ENCODE results near the gene VWA2. TPM values are rescaled to one million over a fixed set of nuclear protein-coding genes. Genes with fewer than 3 reads are reported as not detected.

The VWA2 gene
- total RNA-seq, 2 experiments from 2014 or later, result not detected

DNA sequence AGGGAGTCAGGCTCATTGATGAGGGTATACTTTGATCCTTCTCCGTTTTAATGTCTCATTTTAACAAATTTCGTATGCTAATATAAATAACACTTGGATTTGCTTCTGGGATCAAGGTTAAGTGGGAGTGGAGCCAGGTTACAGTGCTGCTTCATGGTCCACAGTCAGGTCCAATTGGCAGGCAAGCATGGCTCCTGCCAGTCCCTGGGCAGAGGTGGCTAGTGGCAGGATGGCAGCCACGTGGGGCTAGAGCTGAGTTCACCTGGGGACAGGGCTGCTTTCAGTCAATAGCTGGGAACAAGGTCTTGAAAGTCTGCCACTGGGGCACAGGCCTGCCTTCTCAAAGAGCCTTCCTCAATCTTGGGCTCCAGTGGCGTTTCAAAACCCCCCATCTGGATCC is 16.0 kb upstream of the VWA2 start:
- ChIA-PET POLR2A (no interaction called here), CTCF (interaction anchor here (0.7 to 1.3 kb wide), 3 partner anchors 8 to 80 kb away, joined by 3 read pairs; no protein-coding TSS in a partner anchor)
- intact Hi-C loops (cut with DNase I, micrococcal nuclease), result no loop called here
- ATAC-seq (no peak), DNase-seq (no peak)
- Mint-ChIP-seq H3K36me3 (ENCODE audit: low read depth) (no peaks in the 10 kb centered on the region), H3K4me1 (no peaks in the 10 kb centered on the region), H3K4me3 (no peak overlapping the region), H3K27ac (no peak overlapping the region), H3K27me3 (peaks cover 25% of the 10 kb centered on the region), H3K9me3 (ENCODE audit: low read depth) (no peaks in the 10 kb centered on the region)

DNA sequence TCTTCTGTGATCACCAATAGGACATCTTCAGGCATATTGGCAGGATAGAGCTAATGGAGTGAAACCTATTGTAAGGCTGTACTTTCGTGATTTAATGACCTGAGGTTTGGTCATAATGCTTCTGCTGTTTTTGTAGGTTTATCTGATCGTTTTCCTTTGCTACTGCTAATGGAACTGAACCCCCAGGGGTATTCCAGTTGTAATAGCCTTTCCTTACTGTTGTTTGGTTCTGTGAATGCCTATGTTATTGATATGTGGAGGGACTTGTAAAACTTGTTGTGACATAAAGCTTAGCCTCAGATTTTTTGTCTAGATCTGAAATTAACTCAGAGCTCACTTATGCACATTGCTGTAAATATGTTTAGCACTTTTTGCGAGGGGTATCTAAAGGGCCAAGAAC is 10.9 kb upstream of the VWA2 start:
- no peaks in the 10 kb centered on the region for H3K4me1 Mint-ChIP-seq
- no peak for ATAC-seq
- intact Hi-C loops (cut with DNase I, micrococcal nuclease), result no loop called here

DNA sequence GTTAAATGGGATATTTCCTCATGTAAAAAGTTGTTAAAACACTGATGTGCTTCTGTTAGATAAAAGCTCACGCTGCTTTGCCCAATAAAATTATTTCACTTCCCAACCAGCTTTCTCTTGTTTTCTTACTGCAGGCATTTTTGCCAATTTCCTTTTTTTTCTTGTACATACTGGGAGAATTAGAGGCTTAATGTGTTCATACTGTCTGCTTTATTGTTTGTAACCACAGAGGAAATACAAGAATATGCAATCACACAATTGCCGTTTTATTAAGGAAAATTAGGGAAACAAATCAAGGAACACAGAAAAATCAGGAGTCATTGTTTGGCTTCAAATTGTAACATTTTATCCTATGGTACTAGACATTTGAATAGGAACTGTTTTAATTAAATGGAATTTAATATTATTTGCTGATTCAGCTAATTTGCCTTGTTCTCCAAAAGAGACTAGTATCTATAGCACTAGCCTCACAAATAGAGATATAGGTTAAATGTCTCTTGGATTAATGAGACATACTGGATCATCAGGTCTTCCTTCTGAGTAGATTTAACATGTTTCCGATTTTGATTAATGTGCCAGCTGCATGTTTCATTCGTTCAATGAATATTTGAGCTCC is 6.4 kb upstream of the VWA2 start:
- Mint-ChIP-seq H3K4me3 (no peak overlapping the region), H3K4me1 (peaks cover 11% of the 10 kb centered on the region), H3K27ac (no peak overlapping the region), H3K9me3 (ENCODE audit: low read depth) (no peaks in the 10 kb centered on the region), H3K27me3 (peaks cover 19% of the 10 kb centered on the region), H3K36me3 (ENCODE audit: low read depth) (no peaks in the 10 kb centered on the region)
- DNase-seq, result no peak
- POLR2A ChIA-PET, result no interaction called here
- ATAC-seq, result no peak
- intact Hi-C loops (cut with DNase I, micrococcal nuclease), result no loop called here
- CTCF ChIA-PET, result interaction anchor here (0.6 kb wide), 1 partner anchor 614 kb away, joined by 3 read pairs; no protein-coding TSS in a partner anchor

More for the DNA sequence above, 10.9 kb upstream of the VWA2 start:
- Mint-ChIP-seq H3K4me3 (no peak overlapping the region), H3K27me3 (peaks cover 25% of the 10 kb centered on the region), H3K36me3 (ENCODE audit: low read depth) (no peaks in the 10 kb centered on the region), H3K9me3 (ENCODE audit: low read depth) (no peaks in the 10 kb centered on the region), H3K27ac (no peak overlapping the region)
- DNase-seq, result no peak
- POLR2A ChIA-PET, result no interaction called here
- CTCF ChIA-PET, result no interaction called here

DNA sequence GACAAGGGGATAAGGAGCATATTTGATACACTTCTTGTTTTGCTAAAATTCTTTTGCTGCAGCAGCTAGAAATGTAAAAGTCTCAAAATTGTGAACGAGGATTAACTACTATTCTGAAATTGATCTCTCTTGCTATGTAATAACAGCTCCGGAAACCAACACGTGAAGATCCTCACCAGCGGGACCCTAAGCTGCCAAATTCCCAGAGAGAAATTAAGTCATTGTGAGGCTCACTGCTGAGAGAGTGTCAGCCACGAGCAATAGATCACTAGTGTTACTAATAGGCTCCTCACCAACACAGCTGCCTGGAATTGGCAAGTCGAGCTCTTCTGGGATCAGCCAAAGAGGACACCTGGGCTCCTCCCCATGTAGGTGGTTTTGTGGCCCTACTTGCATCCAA is 5.6 kb upstream of the VWA2 start:
- Mint-ChIP-seq H3K4me1 (peaks cover 11% of the 10 kb centered on the region), H3K27ac (no peak overlapping the region), H3K27me3 (peaks cover 22% of the 10 kb centered on the region), H3K9me3 (ENCODE audit: low read depth) (no peaks in the 10 kb centered on the region), H3K36me3 (ENCODE audit: low read depth) (no peaks in the 10 kb centered on the region), H3K4me3 (no peak overlapping the region)
- DNase-seq (no peak), ATAC-seq (no peak)
- ChIA-PET CTCF (no interaction called here), POLR2A (no interaction called here)
- intact Hi-C loops (cut with DNase I, micrococcal nuclease), result no loop called here

DNA sequence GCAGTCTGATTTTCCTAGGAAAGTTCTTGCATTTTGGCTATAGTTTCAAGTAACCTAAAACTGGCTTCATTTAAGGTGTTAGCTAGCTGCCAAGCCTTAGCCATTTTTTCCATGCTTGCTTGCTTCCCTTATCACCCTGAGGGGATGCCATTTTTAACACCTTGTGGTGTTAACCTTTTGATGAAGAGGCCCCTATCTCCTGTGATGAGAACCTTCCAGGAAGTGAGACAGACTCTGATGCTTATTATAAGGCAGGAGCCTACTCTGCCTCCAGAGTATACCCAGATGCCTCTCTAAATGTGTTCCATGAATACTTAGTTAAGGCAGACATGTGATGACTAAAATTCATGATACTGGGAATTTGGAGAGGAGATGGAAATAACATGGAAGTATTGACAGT is 4.9 kb upstream of the VWA2 start:
- POLR2A ChIA-PET, result no interaction called here
- H3K27ac Mint-ChIP-seq, result no peak overlapping the region

DNA sequence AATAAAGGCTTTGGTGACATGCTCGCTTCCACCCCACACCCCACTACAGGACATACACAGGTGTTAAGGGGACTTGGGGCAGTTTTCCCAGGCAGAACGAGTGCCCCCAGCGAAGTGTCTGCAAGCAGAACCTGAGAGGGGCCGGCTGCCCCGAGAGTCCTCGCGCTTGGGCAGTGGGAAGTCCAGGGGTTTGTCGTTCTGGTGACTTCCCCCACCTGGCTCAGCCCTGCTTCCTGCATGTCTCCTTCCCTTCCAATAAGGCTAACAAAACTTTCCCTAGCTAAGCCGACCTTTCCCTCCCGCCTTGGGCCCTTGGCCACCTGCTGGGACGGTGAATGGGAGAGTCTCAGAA is 916 bp downstream of the VWA2 start:
- H3K4me3 Mint-ChIP-seq, result no peak overlapping the region
- H3K27me3 Mint-ChIP-seq, result peaks cover 51% of the 10 kb centered on the region
- H3K4me1 Mint-ChIP-seq, result no peaks in the 10 kb centered on the region
- no peak overlapping the region for H3K27ac Mint-ChIP-seq
- DNase-seq (no peak), ATAC-seq (no peak)
- intact Hi-C loops (cut with DNase I, micrococcal nuclease), result loop anchor here in 1 of 2 experiments (2.0 kb wide), 1 partner anchor 441 kb away; no protein-coding TSS in a partner anchor
- no peaks in the 10 kb centered on the region for H3K9me3 Mint-ChIP-seq (ENCODE audit: low read depth)
- no peaks in the 10 kb centered on the region for H3K36me3 Mint-ChIP-seq (ENCODE audit: low read depth)
- ChIA-PET POLR2A (no interaction called here), CTCF (no interaction called here)

More for the DNA sequence above, 4.9 kb upstream of the VWA2 start:
- H3K27me3 Mint-ChIP-seq, result peaks cover 27% of the 10 kb centered on the region
- intact Hi-C loops (cut with DNase I, micrococcal nuclease), result no loop called here
- H3K36me3 Mint-ChIP-seq (ENCODE audit: low read depth), result no peaks in the 10 kb centered on the region
- H3K4me1 Mint-ChIP-seq, result peaks cover 11% of the 10 kb centered on the region
- ATAC-seq (peak; percentile 93), DNase-seq (peak; percentile 16)
- CTCF ChIA-PET, result no interaction called here
- no peak overlapping the region for H3K4me3 Mint-ChIP-seq
- H3K9me3 Mint-ChIP-seq (ENCODE audit: low read depth), result no peaks in the 10 kb centered on the region

DNA sequence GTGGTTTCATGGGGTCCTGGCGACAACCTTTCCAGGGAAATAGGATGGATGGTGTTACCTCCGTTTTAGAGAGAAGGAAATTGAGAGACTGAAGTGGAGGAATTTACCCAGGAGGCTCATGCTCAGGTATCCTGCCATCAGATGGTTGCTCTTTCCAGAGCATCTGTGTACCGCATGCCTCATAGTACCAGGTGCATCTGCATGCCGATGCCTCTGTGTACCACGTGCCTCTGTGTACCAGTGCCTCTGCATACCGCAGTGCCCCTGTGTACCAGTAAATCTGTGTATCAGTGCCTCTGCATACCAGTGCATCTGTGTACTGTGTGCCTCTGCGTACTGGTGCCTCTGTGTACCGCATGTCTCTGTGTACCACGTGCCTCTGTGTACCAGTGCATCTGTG is 3.2 kb downstream of the VWA2 start:
- ChIA-PET POLR2A (no interaction called here), CTCF (interaction anchor here (0.6 kb wide), 1 partner anchor 467 kb away, joined by 5 read pairs; no protein-coding TSS in a partner anchor)
- Mint-ChIP-seq H3K4me1 (no peaks in the 10 kb centered on the region), H3K27ac (no peak overlapping the region), H3K36me3 (ENCODE audit: low read depth) (no peaks in the 10 kb centered on the region), H3K27me3 (peaks cover 49% of the 10 kb centered on the region), H3K4me3 (no peak overlapping the region), H3K9me3 (ENCODE audit: low read depth) (no peaks in the 10 kb centered on the region)
- ATAC-seq (no peak), DNase-seq (no peak)
- intact Hi-C loops (cut with DNase I, micrococcal nuclease), result no loop called here

DNA sequence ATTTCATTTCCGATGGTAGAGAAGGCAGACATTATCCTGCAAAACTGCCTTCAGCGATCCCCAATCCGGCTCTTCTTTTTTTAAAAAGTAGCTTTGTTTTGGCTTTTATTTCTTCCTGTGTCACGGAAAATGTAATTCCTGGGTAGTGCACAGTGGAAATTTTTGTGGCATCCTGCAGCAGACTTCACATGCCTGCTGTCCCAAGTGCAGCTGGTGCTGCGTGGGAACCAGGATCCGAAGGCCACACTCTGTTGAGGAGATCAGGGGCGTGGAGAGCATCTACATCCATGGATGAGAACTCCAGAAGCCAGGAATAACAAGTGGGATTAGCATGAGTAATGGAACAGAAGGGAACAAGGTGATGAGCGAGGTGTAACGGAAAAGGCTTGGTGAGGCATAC is 4.6 kb downstream of the VWA2 start:
- Mint-ChIP-seq H3K27me3 (peaks cover 42% of the 10 kb centered on the region), H3K4me3 (no peak overlapping the region), H3K36me3 (ENCODE audit: low read depth) (no peaks in the 10 kb centered on the region), H3K4me1 (no peaks in the 10 kb centered on the region), H3K9me3 (ENCODE audit: low read depth) (no peaks in the 10 kb centered on the region), H3K27ac (no peak overlapping the region)
- ATAC-seq (no peak), DNase-seq (no peak)
- ChIA-PET CTCF (interaction anchor here (0.9 kb wide), 1 partner anchor 61 kb away, joined by 3 read pairs; no protein-coding TSS in a partner anchor), POLR2A (no interaction called here)
- intact Hi-C loops (cut with DNase I, micrococcal nuclease), result no loop called here

DNA sequence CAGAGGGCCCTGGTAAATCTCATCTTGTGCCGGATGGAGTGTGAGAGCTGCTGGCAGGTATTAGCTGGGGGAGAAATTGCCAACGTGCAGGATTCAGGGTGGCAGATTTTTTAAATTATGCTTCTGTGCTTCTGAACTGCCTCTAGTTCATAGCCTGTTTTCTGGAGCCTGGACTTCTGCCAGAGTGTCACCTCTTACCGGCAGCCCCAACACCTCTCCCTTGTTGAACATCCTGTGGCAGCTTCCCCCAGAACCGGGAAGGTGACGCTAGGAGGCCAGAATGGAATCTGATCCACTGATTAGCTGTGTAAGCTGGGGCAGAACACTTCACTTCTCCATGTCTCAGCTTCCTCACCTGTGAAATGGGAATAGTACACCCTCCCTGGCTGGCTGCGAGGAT is 5.1 kb downstream of the VWA2 start:
- ChIA-PET CTCF (interaction anchor here (0.9 kb wide), 1 partner anchor 60 kb away, joined by 3 read pairs; no protein-coding TSS in a partner anchor), POLR2A (no interaction called here)
- Mint-ChIP-seq H3K9me3 (ENCODE audit: low read depth) (no peaks in the 10 kb centered on the region), H3K36me3 (ENCODE audit: low read depth) (no peaks in the 10 kb centered on the region), H3K4me1 (no peaks in the 10 kb centered on the region), H3K4me3 (no peak overlapping the region), H3K27ac (no peak overlapping the region), H3K27me3 (peaks cover 37% of the 10 kb centered on the region)
- intact Hi-C loops (cut with DNase I, micrococcal nuclease), result no loop called here
- DNase-seq (no peak), ATAC-seq (no peak)

DNA sequence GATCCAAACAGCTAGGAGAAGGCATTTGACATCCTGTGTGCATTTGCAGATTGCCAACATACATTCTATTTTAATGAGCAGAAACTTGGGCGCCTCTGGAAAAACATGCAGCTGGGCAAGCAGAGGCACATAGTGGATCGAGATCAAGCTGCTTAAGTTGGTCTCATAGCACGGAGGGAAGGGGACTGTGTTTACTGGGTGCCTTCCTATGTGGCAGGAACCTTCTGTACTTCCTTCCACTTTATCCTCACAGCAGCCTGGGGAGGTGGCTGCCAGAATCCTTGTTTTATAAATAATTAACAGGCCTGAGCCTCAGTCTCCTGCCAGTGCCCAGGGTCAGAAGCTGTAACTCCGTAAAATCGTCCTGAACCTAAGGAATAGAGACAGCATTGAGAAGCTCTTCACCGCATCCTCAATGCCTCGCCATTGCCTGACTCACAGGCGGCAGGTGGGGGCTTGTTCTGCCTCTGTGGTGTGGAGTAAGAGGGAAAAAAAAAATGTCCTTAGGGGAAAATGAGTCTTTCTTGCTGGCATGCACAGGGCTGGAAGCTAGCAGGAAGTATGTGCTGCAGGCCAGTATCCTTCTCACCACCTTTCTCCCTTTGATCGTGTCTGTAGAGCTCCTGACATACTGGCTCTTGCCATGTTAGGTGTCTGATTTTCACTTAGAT is 6.2 kb downstream of the VWA2 start:
- POLR2A ChIA-PET, result interaction anchor here (0.7 kb wide), 1 partner anchor 56 kb away, joined by 4 read pairs; no protein-coding TSS in a partner anchor
- ATAC-seq, result no peak
- CTCF ChIA-PET, result interaction anchor here (0.6 kb wide), 1 partner anchor 590 kb away, joined by 3 read pairs; no protein-coding TSS in a partner anchor

DNA sequence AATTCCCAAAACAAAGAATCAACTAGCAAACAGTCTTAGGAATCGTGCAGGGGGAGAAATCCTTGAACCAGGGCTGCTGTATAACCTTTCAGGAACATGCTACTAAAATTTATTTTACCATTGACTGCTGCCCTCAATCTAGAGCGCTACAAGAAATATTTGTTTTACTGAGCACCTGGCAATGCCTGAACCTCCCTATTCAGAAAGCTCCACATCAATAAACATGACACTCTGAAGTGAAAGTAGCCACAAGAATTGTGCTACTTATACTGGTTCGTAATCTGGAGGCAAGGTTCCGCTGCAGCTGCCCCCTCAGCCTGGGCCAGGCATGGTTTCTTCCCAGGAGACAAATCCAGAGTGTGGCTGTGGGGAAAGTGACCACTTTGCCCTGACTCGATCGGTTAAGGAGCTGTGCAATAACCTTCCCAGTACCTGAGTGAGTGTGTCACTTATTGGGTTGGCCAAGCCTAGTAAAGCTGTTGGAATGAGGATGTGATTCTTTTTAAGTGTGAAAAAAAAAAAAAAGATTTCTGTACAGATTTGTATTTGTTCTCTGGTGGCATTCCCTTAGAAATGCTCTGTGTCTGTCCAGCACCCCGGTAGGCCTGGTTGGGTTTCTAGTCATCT is 7.7 kb downstream of the VWA2 start:
- POLR2A ChIA-PET, result no interaction called here
- peaks cover 23% of the 10 kb centered on the region for H3K27me3 Mint-ChIP-seq
- ATAC-seq (no peak), DNase-seq (no peak)
- H3K36me3 Mint-ChIP-seq (ENCODE audit: low read depth), result no peaks in the 10 kb centered on the region
- intact Hi-C loops (cut with DNase I, micrococcal nuclease), result no loop called here
- H3K4me3 Mint-ChIP-seq, result no peak overlapping the region
- no peak overlapping the region for H3K27ac Mint-ChIP-seq
- H3K4me1 Mint-ChIP-seq, result no peaks in the 10 kb centered on the region
- CTCF ChIA-PET, result no interaction called here
- H3K9me3 Mint-ChIP-seq (ENCODE audit: low read depth), result no peaks in the 10 kb centered on the region

More for the DNA sequence above, 6.2 kb downstream of the VWA2 start:
- H3K27ac Mint-ChIP-seq, result no peak overlapping the region
- H3K27me3 Mint-ChIP-seq, result peaks cover 33% of the 10 kb centered on the region
- no peaks in the 10 kb centered on the region for H3K9me3 Mint-ChIP-seq (ENCODE audit: low read depth)
- intact Hi-C loops (cut with DNase I, micrococcal nuclease), result no loop called here
- no peaks in the 10 kb centered on the region for H3K36me3 Mint-ChIP-seq (ENCODE audit: low read depth)
- no peak for DNase-seq
- H3K4me1 Mint-ChIP-seq, result no peaks in the 10 kb centered on the region
- no peak overlapping the region for H3K4me3 Mint-ChIP-seq

DNA sequence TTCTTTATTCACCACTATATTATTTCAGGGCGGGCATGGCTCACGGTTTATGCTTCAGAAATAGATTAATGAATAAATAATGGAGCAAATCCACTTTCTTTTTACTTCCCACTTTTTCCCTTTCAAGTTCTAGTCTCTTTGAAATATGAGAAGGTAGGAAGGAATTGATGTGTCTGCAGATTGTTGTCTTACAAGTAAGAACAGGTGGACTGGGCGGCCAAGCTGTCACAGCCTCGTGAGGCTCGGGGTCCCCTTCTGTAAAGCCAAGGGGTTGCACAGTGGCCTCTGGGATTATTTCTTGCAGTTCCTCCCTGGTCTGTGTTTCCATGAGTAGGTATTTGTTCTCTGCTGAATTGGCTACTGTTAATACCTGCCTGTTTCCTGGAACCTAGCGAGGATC is 11.2 kb downstream of the VWA2 start:
- POLR2A ChIA-PET, result no interaction called here

More for the DNA sequence above, 11.2 kb downstream of the VWA2 start:
- DNase-seq (no peak), ATAC-seq (no peak)
- intact Hi-C loops (cut with DNase I, micrococcal nuclease), result no loop called here
- no peaks in the 10 kb centered on the region for H3K9me3 Mint-ChIP-seq (ENCODE audit: low read depth)
- H3K27ac Mint-ChIP-seq, result no peak overlapping the region
- H3K27me3 Mint-ChIP-seq, result peaks cover 3% of the 10 kb centered on the region
- no peaks in the 10 kb centered on the region for H3K4me1 Mint-ChIP-seq
- no peak overlapping the region for H3K4me3 Mint-ChIP-seq
- no peaks in the 10 kb centered on the region for H3K36me3 Mint-ChIP-seq (ENCODE audit: low read depth)
- CTCF ChIA-PET, result no interaction called here
